Kasumi-1 (cell line): ENCODE data around the gene CNRIP1.

Experiments
- DNase-seq, 2 experiments: peaks; one replicate each; lab custom pipeline; 2025; lab: John Stamatoyannopoulos, UW

The CNRIP1 gene

GRCh38 chr2:68292108-68292710 is 27.5 kb downstream of the CNRIP1 start:
- DNase-seq: peak; percentile 26 to 58

GRCh38 chr2:68291314-68291713 is 28.4 kb downstream of the CNRIP1 start:
- DNase-seq: no peak

DNA sequence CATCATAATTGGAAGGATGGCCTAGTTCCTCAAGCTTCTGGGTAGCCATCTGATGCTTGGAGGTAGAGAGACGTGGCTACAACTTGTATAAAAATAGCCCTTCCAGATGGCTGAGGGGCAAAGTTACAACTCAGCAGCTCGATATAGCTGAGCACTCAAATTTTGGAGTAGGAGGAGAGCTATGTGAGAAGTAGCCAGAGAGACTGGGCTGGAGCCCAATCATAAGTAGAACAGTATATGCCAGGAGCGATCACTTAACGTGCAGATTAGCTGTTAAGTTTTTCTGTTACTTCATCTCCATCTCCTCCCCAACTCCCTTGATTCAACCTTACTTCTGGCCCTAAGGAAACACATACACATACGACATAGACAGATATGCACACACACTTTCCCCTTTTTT is 28.8 kb downstream of the CNRIP1 start:
- DNase-seq: peak in 1 of 2 experiments; percentile 7

DNA sequence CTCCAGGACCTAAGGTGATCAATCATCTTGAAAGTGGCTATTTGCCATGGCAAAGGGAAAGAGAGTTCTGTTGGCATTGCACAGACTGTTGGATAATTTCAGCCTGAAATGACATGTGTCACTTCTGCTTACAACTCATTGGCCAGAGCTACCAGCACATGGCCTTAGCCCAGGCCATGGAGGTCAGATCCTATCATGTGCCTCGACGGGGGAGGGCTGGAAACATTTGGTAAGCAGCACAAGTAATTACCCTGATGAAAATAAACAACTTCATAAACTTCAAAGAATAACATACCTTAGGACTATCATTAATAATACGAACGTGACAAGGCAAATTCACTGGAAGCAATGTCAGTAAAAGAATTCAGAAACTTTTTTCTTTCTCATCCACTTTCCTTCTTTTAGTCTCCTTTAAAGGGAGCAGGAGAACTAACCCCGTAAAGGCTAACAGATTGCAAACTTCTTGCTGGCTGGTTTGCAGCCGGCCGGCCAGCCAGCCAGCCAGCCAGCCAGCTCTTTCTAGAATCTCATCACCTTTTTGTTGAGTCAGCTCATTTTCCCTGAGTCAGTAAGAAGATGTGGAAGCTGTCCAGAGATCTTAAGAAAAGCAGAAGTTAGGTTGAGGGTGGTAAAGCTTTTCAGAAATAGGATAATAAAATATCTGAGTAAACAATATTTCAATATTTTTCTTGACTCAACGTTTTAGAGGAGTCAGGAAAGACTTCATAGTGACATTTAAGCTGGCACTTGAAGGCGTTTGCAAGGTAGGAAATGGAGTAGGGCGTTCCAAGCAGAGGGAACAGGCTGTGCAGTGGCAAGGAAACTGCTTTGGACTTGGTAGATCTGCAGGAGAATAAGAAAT is 31.9 kb downstream of the CNRIP1 start:
- DNase-seq: peak; percentile 80 to 87

DNA sequence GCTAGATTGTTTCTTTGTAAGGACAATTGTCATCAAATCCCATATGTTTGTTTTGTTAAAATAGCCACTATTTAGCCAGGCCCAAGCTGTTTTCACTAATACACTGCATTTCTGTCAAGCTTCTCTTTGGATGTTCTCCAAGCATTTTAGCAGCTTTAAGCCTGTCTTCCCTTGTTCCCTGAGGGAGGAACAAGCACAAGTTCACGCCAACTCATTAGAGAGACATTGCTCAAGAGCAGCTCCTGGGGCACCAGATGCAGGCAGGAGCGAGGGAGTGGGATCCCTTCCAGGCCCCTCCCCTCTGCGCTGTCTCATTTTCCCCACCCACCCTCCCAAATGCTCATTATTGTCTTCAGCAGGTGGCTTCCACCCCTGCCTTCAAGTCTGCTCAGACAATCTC is 34.9 kb downstream of the CNRIP1 start:
- DNase-seq: peak in 1 of 2 experiments; percentile 8

DNA sequence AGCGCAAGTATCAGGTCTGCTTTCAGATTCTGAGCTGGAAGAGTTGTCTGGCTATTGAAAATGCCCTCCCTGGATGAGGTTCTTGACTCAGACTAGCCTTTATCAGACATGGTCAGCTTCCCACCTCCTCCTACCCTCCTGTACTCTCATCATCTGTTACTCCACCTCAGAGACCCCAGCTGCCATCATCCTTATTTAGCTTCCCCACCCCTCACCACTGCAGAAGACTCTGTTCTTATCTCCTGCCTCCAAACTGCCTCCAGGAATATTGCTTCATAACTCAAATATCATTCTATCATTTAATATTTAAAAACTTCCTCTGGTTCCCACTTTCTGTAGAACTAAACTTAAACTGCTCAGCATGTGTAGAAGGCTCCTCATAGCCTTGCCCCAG is 36.3 kb downstream of the CNRIP1 start:
- no peak for DNase-seq

DNA sequence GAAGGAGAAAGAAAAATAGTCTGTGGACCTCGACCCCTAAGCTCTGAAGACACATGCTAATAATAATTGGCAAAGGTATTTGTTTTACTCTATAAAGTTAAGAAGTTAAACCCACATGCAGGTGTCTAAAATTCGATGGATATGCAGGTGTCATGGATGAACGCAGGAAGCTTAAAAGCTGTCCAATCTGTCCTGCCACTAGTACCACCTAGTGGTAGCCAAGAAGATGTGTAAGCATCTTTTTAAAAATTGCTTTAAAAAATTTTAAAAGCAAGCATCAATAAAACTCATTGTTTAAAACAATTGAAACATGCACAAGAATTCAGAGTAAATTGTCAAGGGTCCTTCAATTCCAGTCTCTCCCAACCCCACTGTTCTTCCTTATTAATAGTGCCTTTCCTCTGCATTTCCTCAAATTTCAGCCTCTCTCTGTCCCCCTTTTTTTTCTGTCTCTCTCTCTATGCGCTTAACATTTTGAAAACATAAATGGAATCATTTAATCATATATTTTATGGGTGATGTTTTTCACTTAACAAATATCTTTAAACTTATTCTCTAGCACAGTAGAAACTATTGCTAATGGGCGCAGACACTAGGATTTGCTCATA is 36.8 kb downstream of the CNRIP1 start:
- DNase-seq: peak; percentile 25 to 33

GRCh38 chr2:68280796-68281195 is 39.0 kb downstream of the CNRIP1 start:
- DNase-seq: no peak

DNA sequence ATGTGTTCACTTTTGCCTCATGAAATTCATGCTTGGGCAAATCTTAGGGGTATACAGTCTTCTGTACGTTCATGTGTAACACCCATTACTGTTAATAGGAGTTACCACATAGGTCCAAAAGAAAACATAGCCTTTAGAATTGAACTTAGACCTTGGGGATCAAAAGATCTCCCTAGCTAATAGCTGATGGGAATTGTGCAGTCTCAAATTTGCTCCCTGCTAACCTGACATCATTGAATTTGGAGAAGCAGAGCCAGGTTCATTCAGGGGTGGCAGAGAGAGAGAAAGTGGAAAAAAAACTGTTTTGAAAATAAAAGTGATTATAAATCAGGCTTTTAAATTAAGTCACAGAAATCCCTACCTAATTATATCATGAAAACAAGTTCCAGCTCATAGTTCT is 39.4 kb downstream of the CNRIP1 start:
- DNase-seq: no peak

GRCh38 chr2:68279691-68280090 is 40.1 kb downstream of the CNRIP1 start:
- no peak for DNase-seq

GRCh38 chr2:68278169-68278568 is 41.6 kb downstream of the CNRIP1 start:
- no peak for DNase-seq

- no peak for DNase-seq
Measured at GRCh38 chr2:68274022-68274421, 45.7 kb downstream of the CNRIP1 start.

DNA sequence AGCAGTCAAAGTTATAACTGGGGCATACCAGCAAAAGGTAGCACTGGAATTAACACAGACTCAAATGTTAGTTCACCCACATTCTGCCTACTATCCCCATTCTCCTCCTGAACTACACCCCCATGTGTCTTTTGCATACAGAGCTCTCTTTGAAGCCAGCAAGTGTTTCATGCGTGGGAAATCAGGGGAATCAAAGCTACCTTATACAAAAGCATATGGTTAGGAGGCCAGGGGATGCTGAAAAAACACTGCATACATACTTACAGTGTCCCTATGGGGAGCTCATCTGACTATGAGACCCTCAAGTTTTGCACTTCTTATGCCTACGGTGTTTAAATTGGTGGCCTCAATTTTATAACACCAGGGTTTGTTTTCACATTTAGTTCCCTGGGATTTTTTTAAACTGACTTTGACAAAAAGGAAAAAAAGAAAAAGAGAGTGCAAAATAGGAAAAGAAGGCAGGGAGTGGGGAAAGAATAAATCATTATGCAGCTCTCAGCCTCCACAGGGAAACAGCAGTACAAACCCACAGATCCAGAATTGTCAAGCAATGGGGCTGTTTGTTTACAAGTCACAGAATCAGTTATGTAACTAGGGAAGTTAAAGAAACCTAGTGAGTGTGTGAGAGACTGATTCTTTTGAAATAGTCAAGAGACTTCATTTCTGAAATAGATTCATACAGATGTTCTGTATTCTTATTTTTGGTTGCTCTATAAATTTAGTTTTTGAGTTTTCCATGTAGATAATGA is 47.3 kb downstream of the CNRIP1 start:
- DNase-seq: peak; percentile 29 to 49

DNA sequence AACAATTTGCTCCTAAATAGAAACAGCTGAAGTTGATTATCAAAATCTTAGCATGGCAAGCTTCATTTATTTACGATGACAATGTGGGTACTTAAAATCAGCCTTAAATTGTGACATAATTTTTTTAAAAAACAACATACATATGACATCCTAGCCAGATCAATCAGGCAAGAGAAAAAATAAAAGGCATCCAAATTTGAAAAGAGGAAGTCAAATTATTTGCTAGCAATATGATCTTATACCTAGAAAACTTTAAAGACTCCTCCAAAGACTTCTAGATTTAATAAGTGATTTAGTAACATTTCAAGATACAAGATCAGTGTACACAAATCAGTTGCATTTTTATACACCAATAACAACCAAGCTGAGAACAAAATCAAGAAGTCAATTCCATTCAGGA is 53.1 kb downstream of the CNRIP1 start:
- DNase-seq: no peak

GRCh38 chr2:68263632-68264031 is 56.1 kb downstream of the CNRIP1 start:
- no peak for DNase-seq

DNA sequence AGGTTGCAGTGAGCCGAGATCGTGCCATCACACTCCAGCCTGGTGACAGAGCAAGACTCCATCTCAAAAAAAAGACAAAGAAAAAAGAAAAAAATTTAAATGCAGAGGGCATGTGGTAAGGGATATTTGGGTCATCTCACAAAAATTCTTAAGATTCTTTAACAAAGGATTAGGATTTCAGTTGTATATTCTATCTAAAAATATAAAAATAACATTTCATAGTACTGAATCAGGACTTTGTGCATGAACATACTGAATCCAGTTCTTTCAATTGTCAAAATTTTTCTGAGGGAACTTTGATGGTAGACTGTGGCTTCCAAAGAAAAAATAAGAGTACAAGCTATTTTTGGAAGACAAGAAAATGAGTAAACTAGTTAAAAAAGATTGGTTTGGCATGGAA is 60.9 kb downstream of the CNRIP1 start:
- no peak for DNase-seq

GRCh38 chr2:68256093-68256450 is 63.7 kb downstream of the CNRIP1 start:
- no peak for DNase-seq

DNA sequence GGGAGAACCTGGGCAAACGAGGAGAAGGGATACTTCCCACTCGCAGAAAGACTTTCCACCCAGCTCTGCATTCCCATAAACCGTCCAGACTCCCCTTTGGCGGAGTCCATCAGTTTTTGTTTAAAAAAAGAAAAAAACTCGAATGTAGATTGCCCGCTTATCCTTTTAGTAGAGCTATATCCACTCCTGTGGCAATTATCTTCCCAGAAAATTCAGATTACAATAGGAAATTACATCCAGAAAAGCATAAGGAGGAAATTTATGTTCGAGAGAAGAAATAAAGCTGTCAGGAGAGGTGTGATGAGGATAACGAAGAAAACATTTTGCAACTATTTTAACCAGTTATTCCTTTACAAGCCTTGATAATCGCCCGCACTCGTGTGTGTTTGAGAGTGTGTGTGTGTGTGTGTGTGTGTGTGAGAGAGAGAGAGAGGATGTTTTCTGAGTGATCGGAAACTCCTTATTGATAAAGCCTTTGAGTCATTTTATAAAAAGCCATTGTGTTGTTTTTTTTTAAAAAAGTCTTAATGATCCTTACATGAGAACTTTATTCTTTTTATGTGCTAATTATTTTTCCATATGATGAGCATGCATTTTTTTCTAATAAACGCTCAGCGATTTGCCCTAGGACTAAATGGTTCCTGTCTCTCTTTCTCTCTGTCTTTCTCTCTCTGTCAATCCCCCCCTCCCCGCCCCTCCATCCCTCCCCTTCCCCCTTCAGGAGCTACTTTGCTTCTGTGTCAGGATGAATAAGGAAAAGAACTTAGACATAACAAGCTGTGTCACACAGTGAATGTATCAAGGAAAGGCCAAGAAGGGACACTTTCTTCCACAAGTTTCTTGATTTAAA is 66.3 kb downstream of the CNRIP1 start:
- DNase-seq: peak; percentile 39 to 52

- DNase-seq: peak; percentile 92
Measured at GRCh38 chr2:68252400-68253218, 67.1 kb downstream of the CNRIP1 start, which contains the start of gene PPP3R1. PPP3R1 (minus strand) TSS chr2:68252532; CDS start chr2:68252127, 405 bp downstream.

DNA sequence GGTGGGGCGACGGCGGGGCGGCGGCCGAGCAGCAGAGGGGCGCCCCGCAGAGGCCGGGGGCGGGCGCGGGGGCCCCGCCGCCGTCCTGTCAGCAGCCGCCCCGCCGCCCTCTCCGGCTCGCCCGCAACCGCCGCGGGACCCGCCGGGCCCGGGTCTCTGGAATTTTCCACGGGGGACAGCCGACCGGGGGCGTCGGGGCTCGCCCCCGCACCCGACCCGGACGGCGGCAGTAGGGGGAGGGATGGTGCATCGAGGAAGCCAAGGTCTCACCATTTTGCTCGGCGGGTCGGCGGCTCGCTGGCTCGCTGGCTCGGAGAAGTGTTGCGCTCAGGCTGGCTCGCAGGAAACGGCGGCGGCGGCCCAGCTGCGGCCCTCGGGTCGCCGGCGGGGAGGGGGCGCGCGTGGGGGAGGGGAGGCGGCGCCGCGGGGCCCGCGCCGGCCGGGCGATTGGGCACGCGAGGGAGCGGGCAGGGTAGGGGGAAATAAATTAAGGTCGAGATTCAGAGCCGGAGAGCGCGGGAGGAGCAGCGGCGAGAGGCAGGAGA is 67.8 kb downstream of the CNRIP1 start:
- DNase-seq: no peak
